GM10266 (cell line): ENCODE data around the gene FMNL1.

Experiments
- DNase-seq: peaks from one replicate; pipeline ENCODE4 v3.0.0; 2012; ENCODE audit errors: extremely low spot score
- CTCF ChIP-seq: IDR thresholded peaks from 2 replicates; pipeline ENCODE4 v1.5.1; 2012; ENCODE audit warnings: mild to moderate bottlenecking, low read depth; ENCODE audit not compliant: control insufficient read depth, insufficient read depth; ENCODE audit errors: missing control alignments

The FMNL1 gene

GRCh38 chr17:45261577-45262515, 40.2 kb downstream of the FMNL1 start, which contains the start of gene SPATA32:
Gene SPATA32 (minus strand): TSS chr17:45262094. CDS start chr17:45262016, 78 bp downstream.
- peak; percentile 80 for DNase-seq
- no peak for TF ChIP-seq CTCF

- TF ChIP-seq CTCF = no peak
- no peak for DNase-seq
These were observed 41.1 kb downstream of the FMNL1 start for GRCh38 chr17:45262516-45263476.

GRCh38 chr17:45263477-45263860, 41.8 kb downstream of the FMNL1 start:
- no peak for TF ChIP-seq CTCF
- no peak for DNase-seq

- no peak for TF ChIP-seq CTCF
- no peak for DNase-seq
These were observed 42.7 kb downstream of the FMNL1 start for GRCh38 chr17:45264430-45264829.

- no peak for TF ChIP-seq CTCF
- no peak for DNase-seq
These were observed 43.3 kb downstream of the FMNL1 start for GRCh38 chr17:45264988-45265387.

GRCh38 chr17:45265821-45266220, 44.1 kb downstream of the FMNL1 start:
- DNase-seq = no peak
- no peak for TF ChIP-seq CTCF
